A673 (cell line): ENCODE measurements around the gene SHMT1.

Source experiments
- EZH2 ChIP-seq: fragments of 200-600 bp; sonication (generic); IDR thresholded peaks from 2 replicates; pipeline ENCODE4 v1.6.1; 2017; ENCODE audit warnings: borderline replicate concordance, low read depth, mild to moderate bottlenecking, mixed read lengths, antibody characterized with exemption, low read length; ENCODE audit not compliant: poor library complexity, severe bottlenecking
- TF ChIP-seq, protein P1 (sequence below): fragments of 300-800, 200-600 bp; sonication (generic); conservative IDR thresholded peaks from 2 replicates; pipeline ENCODE4 v1.5.1; 2017; ENCODE audit warnings: low read depth, mild to moderate bottlenecking, antibody characterized with exemption, low read length, moderate library complexity, mixed read lengths

DNA sequence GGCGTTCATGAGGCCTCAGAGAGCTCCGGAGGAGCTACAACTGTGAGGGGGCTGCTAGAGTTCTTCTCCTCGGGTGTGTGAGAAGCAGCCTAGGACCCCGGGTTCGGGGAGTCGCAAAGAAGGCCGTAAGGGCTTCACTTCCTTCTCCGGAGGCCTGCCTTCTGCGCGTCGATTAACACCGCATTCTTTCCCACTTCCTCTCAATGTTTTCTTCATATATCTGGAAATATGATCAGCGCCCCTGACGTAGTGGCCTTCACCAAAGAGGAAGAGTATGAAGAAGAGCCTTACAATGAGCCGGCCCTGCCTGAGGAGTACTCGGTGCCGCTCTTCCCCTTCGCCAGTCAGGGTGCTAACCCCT is 47.8 kb downstream of the SHMT1 start:
- TF ChIP-seq, protein P1, sequence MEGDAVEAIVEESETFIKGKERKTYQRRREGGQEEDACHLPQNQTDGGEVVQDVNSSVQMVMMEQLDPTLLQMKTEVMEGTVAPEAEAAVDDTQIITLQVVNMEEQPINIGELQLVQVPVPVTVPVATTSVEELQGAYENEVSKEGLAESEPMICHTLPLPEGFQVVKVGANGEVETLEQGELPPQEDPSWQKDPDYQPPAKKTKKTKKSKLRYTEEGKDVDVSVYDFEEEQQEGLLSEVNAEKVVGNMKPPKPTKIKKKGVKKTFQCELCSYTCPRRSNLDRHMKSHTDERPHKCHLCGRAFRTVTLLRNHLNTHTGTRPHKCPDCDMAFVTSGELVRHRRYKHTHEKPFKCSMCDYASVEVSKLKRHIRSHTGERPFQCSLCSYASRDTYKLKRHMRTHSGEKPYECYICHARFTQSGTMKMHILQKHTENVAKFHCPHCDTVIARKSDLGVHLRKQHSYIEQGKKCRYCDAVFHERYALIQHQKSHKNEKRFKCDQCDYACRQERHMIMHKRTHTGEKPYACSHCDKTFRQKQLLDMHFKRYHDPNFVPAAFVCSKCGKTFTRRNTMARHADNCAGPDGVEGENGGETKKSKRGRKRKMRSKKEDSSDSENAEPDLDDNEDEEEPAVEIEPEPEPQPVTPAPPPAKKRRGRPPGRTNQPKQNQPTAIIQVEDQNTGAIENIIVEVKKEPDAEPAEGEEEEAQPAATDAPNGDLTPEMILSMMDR, result no peak
- no peak for TF ChIP-seq EZH2
